ENCODE measurements around the gene ZBED2.

DNA sequence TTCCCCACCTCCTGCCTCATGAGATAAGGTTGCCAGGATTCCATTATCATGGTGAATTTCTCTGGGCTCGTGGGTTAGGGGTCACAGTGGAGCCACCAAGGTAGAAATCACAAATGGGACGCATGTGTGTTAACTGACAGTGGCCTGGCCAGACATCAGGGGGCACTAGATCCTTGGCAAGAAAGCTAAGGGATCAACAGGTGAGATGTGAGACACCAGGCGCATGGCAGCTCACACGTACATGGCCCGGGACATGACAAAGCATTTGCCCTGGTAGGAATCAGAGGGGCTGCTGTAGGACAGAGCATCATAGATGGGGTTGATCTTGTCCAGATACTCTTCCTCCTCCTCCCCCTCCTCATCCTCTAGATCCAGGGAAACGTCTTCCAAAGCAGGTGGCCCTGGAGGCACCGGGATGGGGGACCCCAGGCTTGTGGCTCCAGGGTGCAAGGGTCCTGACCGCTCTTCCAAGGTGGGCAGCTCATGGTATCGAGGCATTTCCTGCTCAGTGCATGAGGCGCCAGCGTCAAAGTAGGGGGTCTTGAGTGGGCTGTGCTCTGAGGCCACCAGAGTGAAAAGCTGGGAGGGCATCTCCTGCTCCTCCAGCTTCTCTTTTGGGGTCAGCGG lies 24.6 kb downstream of the ZBED2 start:
- TF ChIP-seq CTCF (conservative IDR thresholded peaks at IDR 0.05) (no peak), EZH2 (IDR thresholded peaks at IDR 0.05; ENCODE audit: low read depth) (no peak)

Data from PC-9 (cell line).